CD14-positive monocyte (primary cell): ENCODE results near the gene ZNF280D. TPM values are rescaled to one million over a fixed set of nuclear protein-coding genes. Genes with fewer than 3 reads are reported as not detected.

ENCODE experiments used
- DNase-seq, 3 donors: peaks; one replicate each; pipeline ENCODE4 v3.0.0-alpha.2; 2011 to 2022
- H2AFZ ChIP-seq: 2 replicates; pipeline ENCODE4 v1.6.0; 2012; ENCODE audit warnings: mild to moderate bottlenecking, low read depth, low read length, inconsistent platforms; ENCODE audit not compliant: insufficient read depth, poor library complexity, severe bottlenecking
- H3K27ac ChIP-seq, 2 donors: 1 replicate in 1 of 2; 2 replicates in 1 of 2; pipeline ENCODE4 v1.5.1; 2012 to 2013; ENCODE audit warnings: low read length in 2 of 2, control low read depth in 1 of 2, inconsistent platforms in 1 of 2, low read depth in 1 of 2, mild to moderate bottlenecking in 1 of 2
- H3K27me3 ChIP-seq, 2 donors: one replicate each; pipeline versions ENCODE4 v1.6.0 to v1.6.1; 2011 to 2013; ENCODE audit warnings: low read length in 2 of 2; ENCODE audit not compliant: control insufficient read depth in 2 of 2, insufficient read depth in 2 of 2
- H3K36me3 ChIP-seq, 2 donors: replicated peaks in 1 of 2; 1 replicate in 1 of 2; 2 replicates in 1 of 2; pipeline versions ENCODE4 v1.5.1 to v1.6.1; 2012 to 2013; ENCODE audit warnings: low read length in 2 of 2, control low read depth in 1 of 2, inconsistent platforms in 1 of 2, mild to moderate bottlenecking in 1 of 2; ENCODE audit not compliant: insufficient read depth in 2 of 2, control insufficient read depth in 1 of 2
- H3K4me1 ChIP-seq, 2 donors: 1 replicate in 1 of 2; 2 replicates in 1 of 2; pipeline versions ENCODE4 v1.5.1 to v1.6.1; 2012 to 2013; ENCODE audit warnings: low read length in 2 of 2, control low read depth in 1 of 2, inconsistent platforms in 1 of 2, mild to moderate bottlenecking in 1 of 2, moderate library complexity in 1 of 2; ENCODE audit not compliant: insufficient read depth in 2 of 2, control insufficient read depth in 1 of 2
- H3K4me2 ChIP-seq: replicated peaks from 2 replicates; pipeline ENCODE3; 2012; ENCODE audit warnings: low read length, moderate library complexity, mild to moderate bottlenecking; ENCODE audit not compliant: poor library complexity, severe bottlenecking; ENCODE audit errors: extremely low read depth
- H3K4me3 ChIP-seq, 3 experiments: fragments of 200-600 bp in 1 of 3; sonication (generic) in 1 of 3; replicated peaks in 1 of 3; 1 replicate in 2 of 3; 2 replicates in 1 of 3; pipeline ENCODE4 v1.5.1; 2011 to 2013; ENCODE audit warnings: low read length in 3 of 3, mild to moderate bottlenecking in 3 of 3, control low read depth in 2 of 3, low read depth in 2 of 3, inconsistent platforms in 1 of 3, moderate library complexity in 1 of 3
- H3K79me2 ChIP-seq: 2 replicates; pipeline ENCODE4 v1.6.0; 2012; ENCODE audit warnings: mild to moderate bottlenecking, control low read depth, inconsistent platforms, low read length, moderate library complexity; ENCODE audit not compliant: insufficient read depth
- H3K9ac ChIP-seq: 2 replicates; pipeline ENCODE4 v1.6.0; 2017; ENCODE audit warnings: low read length, mild to moderate bottlenecking; ENCODE audit not compliant: insufficient read depth, poor library complexity, severe bottlenecking
- H3K9me3 ChIP-seq, 2 donors: replicated peaks in 1 of 2; 1 replicate in 1 of 2; 2 replicates in 1 of 2; pipeline versions ENCODE4 v1.5.1 to v1.6.1; 2012 to 2013; ENCODE audit warnings: low read length in 2 of 2, control low read depth in 1 of 2; ENCODE audit not compliant: control insufficient read depth in 1 of 2, insufficient read depth in 1 of 2
- H4K20me1 ChIP-seq: 2 replicates; pipeline ENCODE4 v1.6.0; 2012; ENCODE audit warnings: mild to moderate bottlenecking, low read length, control low read depth, moderate library complexity; ENCODE audit not compliant: insufficient read depth
- H3K27ac Mint-ChIP-seq, 7 donors: one replicate each; pipeline ENCODE4 v1.8.0; 2020; ENCODE audit warnings: mild to moderate bottlenecking in 7 of 7, mixed read lengths in 7 of 7, moderate library complexity in 6 of 7, inconsistent platforms in 2 of 7
- H3K27me3 Mint-ChIP-seq, 3 donors: one replicate each; pipeline ENCODE4 v1.8.0; 2021 to 2022; ENCODE audit warnings: low read depth in 3 of 3, mild to moderate bottlenecking in 3 of 3, mixed read lengths in 3 of 3, moderate library complexity in 3 of 3, inconsistent platforms in 1 of 3
- H3K36me3 Mint-ChIP-seq, 2 donors: one replicate each; pipeline ENCODE4 v1.8.0; 2020; ENCODE audit warnings: mixed read lengths in 2 of 2, inconsistent platforms in 1 of 2, mild to moderate bottlenecking in 1 of 2
- H3K4me1 Mint-ChIP-seq: one replicate; pipeline ENCODE4 v1.8.0; 2020; ENCODE audit warnings: mild to moderate bottlenecking, mixed read lengths
- H3K4me3 Mint-ChIP-seq, 2 donors: one replicate each; pipeline ENCODE4 v1.8.0; 2020; ENCODE audit warnings: mild to moderate bottlenecking in 2 of 2, mixed read lengths in 2 of 2, moderate library complexity in 1 of 2
- H3K9me3 Mint-ChIP-seq, 7 donors: one replicate each; pipeline ENCODE4 v1.8.0; 2020 to 2022; ENCODE audit warnings: mixed read lengths in 7 of 7, mild to moderate bottlenecking in 6 of 7, moderate library complexity in 6 of 7, inconsistent platforms in 2 of 7
- WGBS: methylation state at CpG from one replicate; pipeline ENCODE4 v1.1.5; 2013; ENCODE audit warnings: missing lambda C conversion rate; ENCODE audit not compliant: insufficient coverage; 5-methylcytosine and 5-hydroxymethylcytosine counted together
- intact Hi-C, 2 donors: fragments of 100-400 bp; cut with micrococcal nuclease; formaldehyde crosslinking; loops; one replicate each; pipeline versions ENCODE4 v1.15.0 to v1.15.1; 2023
- polyA plus RNA-seq, 3 donors: library from polyadenylated mRNA; depleted of rRNA in 1 of 3; unstranded in 2 of 3; stranded (reverse) in 1 of 3; fragments of 300-500 nt in 2 of 3; fragments of >200 nt in 1 of 3; fragmentation: Illumina TruSeq in 2 of 3; gene quantifications; 1 replicate in 2 of 3; 2 replicates in 1 of 3; pipeline ENCODE4 v1.2.3, GENCODE V29; 2012 to 2021
- TF ChIP-seq, protein P1 (sequence below): fragments of 200-600 bp; IDR thresholded peaks from one replicate; pipeline ENCODE4 v1.8.0; 2022; ENCODE audit warnings: antibody characterized with exemption, mild to moderate bottlenecking

Gene ZNF280D
- polyA plus RNA-seq, 3 donors = 5.1 to 14.2 (median 8.0) TPM

DNA sequence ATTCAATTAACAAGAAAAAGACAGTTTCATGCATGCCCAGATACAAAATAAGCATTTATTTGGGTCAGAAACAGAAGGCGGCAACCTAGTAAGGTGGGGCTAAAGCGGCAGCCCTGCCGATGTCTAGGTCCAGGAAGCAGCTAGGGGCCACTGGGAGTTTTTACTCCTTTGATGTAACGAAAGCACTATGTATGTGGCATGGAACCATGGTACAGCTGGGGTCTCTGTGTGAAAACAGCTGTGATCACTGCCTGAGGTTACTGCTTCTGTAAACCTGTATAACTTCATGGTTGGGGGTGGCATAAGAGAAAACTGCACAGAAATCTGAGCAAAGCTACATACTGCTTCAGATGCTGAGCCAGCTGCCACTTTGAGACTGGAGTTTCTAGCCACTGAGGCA lies 119.5 kb downstream of the ZNF280D start:
- no peaks in the 10 kb centered on the region for H4K20me1 ChIP-seq
- WGBS = 98% methylated on average over 4 of the region's 4 CpGs
- no peak overlapping the region for H3K4me2 ChIP-seq
- H3K36me3 ChIP-seq = no peaks in the 10 kb centered on the region
- H3K27me3 ChIP-seq = no peaks in the 10 kb centered on the region
- TF ChIP-seq, protein P1, sequence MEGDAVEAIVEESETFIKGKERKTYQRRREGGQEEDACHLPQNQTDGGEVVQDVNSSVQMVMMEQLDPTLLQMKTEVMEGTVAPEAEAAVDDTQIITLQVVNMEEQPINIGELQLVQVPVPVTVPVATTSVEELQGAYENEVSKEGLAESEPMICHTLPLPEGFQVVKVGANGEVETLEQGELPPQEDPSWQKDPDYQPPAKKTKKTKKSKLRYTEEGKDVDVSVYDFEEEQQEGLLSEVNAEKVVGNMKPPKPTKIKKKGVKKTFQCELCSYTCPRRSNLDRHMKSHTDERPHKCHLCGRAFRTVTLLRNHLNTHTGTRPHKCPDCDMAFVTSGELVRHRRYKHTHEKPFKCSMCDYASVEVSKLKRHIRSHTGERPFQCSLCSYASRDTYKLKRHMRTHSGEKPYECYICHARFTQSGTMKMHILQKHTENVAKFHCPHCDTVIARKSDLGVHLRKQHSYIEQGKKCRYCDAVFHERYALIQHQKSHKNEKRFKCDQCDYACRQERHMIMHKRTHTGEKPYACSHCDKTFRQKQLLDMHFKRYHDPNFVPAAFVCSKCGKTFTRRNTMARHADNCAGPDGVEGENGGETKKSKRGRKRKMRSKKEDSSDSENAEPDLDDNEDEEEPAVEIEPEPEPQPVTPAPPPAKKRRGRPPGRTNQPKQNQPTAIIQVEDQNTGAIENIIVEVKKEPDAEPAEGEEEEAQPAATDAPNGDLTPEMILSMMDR = no peak
- no peaks in the 10 kb centered on the region for H3K9me3 ChIP-seq
- intact Hi-C loops = no loop called here
- Mint-ChIP-seq H3K36me3 (no peaks in the 10 kb centered on the region), H3K27me3 (no peaks in the 10 kb centered on the region), H3K4me1 (no peaks in the 10 kb centered on the region), H3K4me3 (no peak overlapping the region), H3K27ac (no peak overlapping the region), H3K9me3 (peaks cover 0 to 4% (median 0%) of the 10 kb centered on the region in 7 donors)
- no peak overlapping the region for H3K9ac ChIP-seq
- H3K79me2 ChIP-seq = no peaks in the 10 kb centered on the region
- DNase-seq = no peak
- H3K4me1 ChIP-seq = no peaks in the 10 kb centered on the region
- no peak overlapping the region for H2AFZ ChIP-seq
- no peak overlapping the region for H3K4me3 ChIP-seq
- no peak overlapping the region for H3K27ac ChIP-seq

DNA sequence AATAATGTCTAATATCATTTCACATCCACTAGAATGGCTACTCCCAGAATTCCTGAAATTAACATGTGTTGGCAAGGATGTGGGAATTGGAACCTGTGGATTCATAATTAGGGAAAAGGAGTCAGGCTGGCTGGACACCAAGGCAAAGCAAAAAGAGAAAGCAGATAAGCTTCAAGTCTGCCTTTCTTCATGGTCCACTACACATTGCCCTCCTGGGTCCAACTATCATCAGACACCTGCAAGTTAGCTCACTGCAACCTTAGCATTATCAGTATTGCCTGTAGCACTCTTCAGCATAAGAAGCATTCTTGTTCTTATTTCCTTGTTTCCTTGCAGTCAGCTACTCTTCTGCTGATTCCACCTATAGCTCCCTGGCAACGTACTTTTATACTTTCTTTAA lies 124.3 kb downstream of the ZNF280D start:
- H3K9ac ChIP-seq = no peak overlapping the region
- H3K4me2 ChIP-seq = no peak overlapping the region
- WGBS = no CpG with 5 or more reads among the region's 1 CpG
- H3K79me2 ChIP-seq = no peaks in the 10 kb centered on the region
- H4K20me1 ChIP-seq = no peaks in the 10 kb centered on the region
- no peak overlapping the region for H3K27ac ChIP-seq
- H3K4me3 Mint-ChIP-seq = no peak overlapping the region
- H3K4me1 Mint-ChIP-seq = peaks cover 3% of the 10 kb centered on the region
- intact Hi-C loops = no loop called here
- H3K36me3 Mint-ChIP-seq = no peaks in the 10 kb centered on the region
- H3K9me3 Mint-ChIP-seq = peaks cover 3 to 11% (median 3%) of the 10 kb centered on the region in 7 donors
- no peak for DNase-seq
- TF ChIP-seq, protein P1 = no peak
- H3K9me3 ChIP-seq = no peaks in the 10 kb centered on the region
- H3K4me1 ChIP-seq = no peaks in the 10 kb centered on the region
- H2AFZ ChIP-seq = no peak overlapping the region
- H3K27ac Mint-ChIP-seq = no peak overlapping the region
- H3K4me3 ChIP-seq = no peak overlapping the region
- H3K27me3 ChIP-seq = no peaks in the 10 kb centered on the region
- H3K36me3 ChIP-seq = no peaks in the 10 kb centered on the region
- H3K27me3 Mint-ChIP-seq = no peaks in the 10 kb centered on the region
